DOHH2 (cell line): Measurements from ENCODE around the gene BCORL1.

ENCODE experiments used
- H3F3A ChIP-seq: fragments of 200-600 bp; sonication (generic), shearing (Covaris generic); 2 replicates; pipeline ENCODE4 v1.6.0; 2016; ENCODE audit warnings: antibody characterized with exemption, mild to moderate bottlenecking; ENCODE audit not compliant: control insufficient read depth, insufficient read depth
- H3K27ac ChIP-seq: fragments of 200-600 bp; sonication (generic); 2 replicates; pipeline ENCODE4 v1.5.1; 2014; ENCODE audit warnings: low read depth, mild to moderate bottlenecking, low read length, moderate library complexity
- H3K27me3 ChIP-seq: fragments of 200-600 bp; sonication (generic); 2 replicates; pipeline ENCODE4 v1.6.1; 2014; ENCODE audit warnings: mild to moderate bottlenecking, low read length, mixed read lengths; ENCODE audit not compliant: control insufficient read depth
- H3K36me3 ChIP-seq: fragments of 200-600 bp; sonication (generic); 2 replicates; pipeline ENCODE4 v1.6.1; 2014; ENCODE audit warnings: mild to moderate bottlenecking, low read length, moderate library complexity, mixed read lengths; ENCODE audit not compliant: control insufficient read depth
- H3K4me1 ChIP-seq: fragments of 200-600 bp; sonication (generic); 2 replicates; pipeline ENCODE4 v1.6.1; 2014; ENCODE audit warnings: mild to moderate bottlenecking, low read length, mixed read lengths; ENCODE audit not compliant: control insufficient read depth
- H3K4me2 ChIP-seq: fragments of 200-600 bp; sonication (generic); 2 replicates; pipeline ENCODE4 v1.6.0; 2014; ENCODE audit warnings: mild to moderate bottlenecking, low read length, moderate library complexity
- H3K4me3 ChIP-seq: fragments of 200-600 bp; sonication (generic); 2 replicates; pipeline ENCODE4 v1.5.1; 2014; ENCODE audit warnings: mild to moderate bottlenecking, low read length, mixed read lengths
- H3K79me2 ChIP-seq: fragments of 200-600 bp; sonication (generic); 2 replicates; pipeline ENCODE4 v1.6.1; 2014; ENCODE audit warnings: mild to moderate bottlenecking, low read length, mixed read lengths; ENCODE audit not compliant: control insufficient read depth
- H3K9me2 ChIP-seq: fragments of 200-600 bp; sonication (generic); replicated peaks from 2 replicates; pipeline ENCODE4 v1.6.1; 2014; ENCODE audit warnings: mild to moderate bottlenecking, low read length, mixed read lengths; ENCODE audit not compliant: control insufficient read depth
- H3K9me3 ChIP-seq: fragments of 200-600 bp; sonication (generic); 2 replicates; pipeline ENCODE4 v1.6.1; 2014; ENCODE audit warnings: antibody characterized with exemption, low read length, mixed read lengths; ENCODE audit not compliant: control insufficient read depth, insufficient read depth
- H4K20me1 ChIP-seq: fragments of 200-600 bp; sonication (generic); 2 replicates; pipeline ENCODE4 v1.6.0; 2014; ENCODE audit warnings: low read depth, mild to moderate bottlenecking, antibody characterized with exemption, low read length, moderate library complexity; ENCODE audit not compliant: control insufficient read depth, insufficient read depth
- EZH2phosphoT487 ChIP-seq: fragments of 200-600 bp; sonication (generic); IDR thresholded peaks from 2 replicates; pipeline ENCODE4 v1.6.1; 2017; ENCODE audit warnings: borderline replicate concordance, mild to moderate bottlenecking, antibody characterized with exemption, low read length, moderate library complexity, mixed read lengths
- TF ChIP-seq, protein P1 (sequence below): fragments of 200-600 bp; sonication (generic); IDR thresholded peaks from one replicate; pipeline ENCODE4 v1.5.1; 2014; ENCODE audit warnings: antibody characterized with exemption, mild to moderate bottlenecking, low read depth, low read length; ENCODE audit not compliant: poor library complexity, severe bottlenecking

The BCORL1 gene

DNA sequence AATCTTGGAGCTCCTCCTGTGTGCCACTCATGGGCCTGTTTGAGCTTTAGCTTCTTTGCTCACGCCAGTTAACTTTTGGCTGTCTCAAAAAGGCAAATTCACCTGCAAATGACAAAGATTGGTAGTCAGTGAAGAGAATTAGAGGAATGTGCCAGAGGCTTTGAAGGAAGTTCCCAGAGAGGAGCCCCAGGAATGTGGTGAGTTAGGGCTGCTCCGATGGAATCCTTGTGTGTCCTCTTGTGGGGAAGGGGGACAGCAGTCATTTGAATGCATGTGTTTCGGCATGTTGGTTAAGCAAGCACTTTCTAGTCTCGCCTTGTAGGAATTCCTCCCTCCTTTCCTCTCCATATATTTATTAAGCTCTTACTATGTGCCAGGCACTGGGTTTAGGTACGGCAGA lies 65.0 kb downstream of the BCORL1 start:
- TF ChIP-seq, protein P1, sequence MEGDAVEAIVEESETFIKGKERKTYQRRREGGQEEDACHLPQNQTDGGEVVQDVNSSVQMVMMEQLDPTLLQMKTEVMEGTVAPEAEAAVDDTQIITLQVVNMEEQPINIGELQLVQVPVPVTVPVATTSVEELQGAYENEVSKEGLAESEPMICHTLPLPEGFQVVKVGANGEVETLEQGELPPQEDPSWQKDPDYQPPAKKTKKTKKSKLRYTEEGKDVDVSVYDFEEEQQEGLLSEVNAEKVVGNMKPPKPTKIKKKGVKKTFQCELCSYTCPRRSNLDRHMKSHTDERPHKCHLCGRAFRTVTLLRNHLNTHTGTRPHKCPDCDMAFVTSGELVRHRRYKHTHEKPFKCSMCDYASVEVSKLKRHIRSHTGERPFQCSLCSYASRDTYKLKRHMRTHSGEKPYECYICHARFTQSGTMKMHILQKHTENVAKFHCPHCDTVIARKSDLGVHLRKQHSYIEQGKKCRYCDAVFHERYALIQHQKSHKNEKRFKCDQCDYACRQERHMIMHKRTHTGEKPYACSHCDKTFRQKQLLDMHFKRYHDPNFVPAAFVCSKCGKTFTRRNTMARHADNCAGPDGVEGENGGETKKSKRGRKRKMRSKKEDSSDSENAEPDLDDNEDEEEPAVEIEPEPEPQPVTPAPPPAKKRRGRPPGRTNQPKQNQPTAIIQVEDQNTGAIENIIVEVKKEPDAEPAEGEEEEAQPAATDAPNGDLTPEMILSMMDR: no peak
- TF ChIP-seq EZH2phosphoT487: no peak
- Histone ChIP-seq H3K27me3 (no peaks in the 10 kb centered on the region), H3K4me2 (no peak overlapping the region), H3K9me3 (no peaks in the 10 kb centered on the region), H3K27ac (no peak overlapping the region), H3F3A (no peaks in the 10 kb centered on the region), H3K79me2 (no peaks in the 10 kb centered on the region), H3K4me1 (no peaks in the 10 kb centered on the region), H3K9me2 (no peaks in the 10 kb centered on the region), H3K36me3 (0 out of 2 replicates have a peak, but pooled peaks cover 2% of the 10 kb centered on the region), H4K20me1 (no peaks in the 10 kb centered on the region), H3K4me3 (no peak overlapping the region)

DNA sequence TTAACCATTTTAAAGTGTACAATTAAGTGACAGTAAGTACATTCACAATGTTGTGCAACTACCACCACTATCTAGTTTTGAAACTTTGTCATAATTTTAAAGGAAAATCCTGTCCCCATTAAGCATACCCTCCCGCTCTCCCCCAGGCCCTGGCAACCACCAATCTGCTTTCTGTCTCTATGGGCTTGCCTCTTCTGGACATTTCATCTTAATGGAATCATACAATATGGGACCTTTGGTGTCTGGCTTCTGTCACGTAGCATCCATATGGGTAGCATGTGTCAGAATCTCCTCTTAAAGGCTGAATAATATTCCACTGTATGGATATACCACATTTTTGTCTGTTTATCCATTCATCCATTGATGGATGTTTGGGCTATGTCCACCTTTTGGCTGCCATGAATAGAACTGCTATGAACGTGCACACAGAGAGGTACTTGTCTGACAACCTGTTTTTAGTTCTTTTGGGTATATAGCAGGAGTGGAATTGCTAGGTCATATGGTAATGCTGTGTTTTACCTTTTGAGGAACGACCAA lies 66.3 kb downstream of the BCORL1 start:
- Histone ChIP-seq H3K9me3 (no peaks in the 10 kb centered on the region), H3K27me3 (no peaks in the 10 kb centered on the region), H3F3A (no peaks in the 10 kb centered on the region), H3K4me1 (no peaks in the 10 kb centered on the region), H3K4me3 (no peak overlapping the region), H3K79me2 (no peaks in the 10 kb centered on the region), H3K9me2 (no peaks in the 10 kb centered on the region), H3K4me2 (no peak overlapping the region), H3K27ac (no peak overlapping the region), H4K20me1 (no peaks in the 10 kb centered on the region), H3K36me3 (0 out of 2 replicates have a peak, but pooled peaks cover 2% of the 10 kb centered on the region)
- TF ChIP-seq, protein P1: no peak
- TF ChIP-seq EZH2phosphoT487: no peak

DNA sequence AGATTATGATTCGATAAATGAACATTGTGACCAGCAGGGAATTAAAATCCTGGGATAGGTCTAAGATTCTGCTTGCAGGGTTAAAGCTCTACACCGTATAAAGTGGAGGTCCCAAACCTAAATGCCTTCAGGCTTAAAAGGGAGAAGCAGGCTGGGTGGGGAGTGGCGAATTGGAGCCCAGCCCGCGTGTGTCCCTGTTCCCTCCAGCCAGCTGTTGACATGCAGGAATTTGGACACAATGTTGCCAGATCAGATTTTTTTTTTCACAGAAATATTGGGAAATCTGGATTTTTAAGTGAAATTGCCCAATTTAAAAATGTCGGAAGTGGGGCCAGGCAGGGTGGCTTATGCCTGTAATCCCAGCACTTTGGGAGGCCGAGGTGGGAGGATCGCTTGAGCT lies 67.4 kb downstream of the BCORL1 start:
- no peaks in the 10 kb centered on the region for H3F3A ChIP-seq
- H3K4me3 ChIP-seq: no peak overlapping the region
- H3K4me2 ChIP-seq: no peak overlapping the region
- no peaks in the 10 kb centered on the region for H3K9me3 ChIP-seq
- no peaks in the 10 kb centered on the region for H3K79me2 ChIP-seq
- H3K9me2 ChIP-seq: no peaks in the 10 kb centered on the region
- no peaks in the 10 kb centered on the region for H4K20me1 ChIP-seq
- H3K27ac ChIP-seq: no peak overlapping the region
- no peaks in the 10 kb centered on the region for H3K4me1 ChIP-seq
- H3K27me3 ChIP-seq: no peaks in the 10 kb centered on the region
- H3K36me3 ChIP-seq: 0 out of 2 replicates have a peak, but pooled peaks cover 2% of the 10 kb centered on the region
- no peak for TF ChIP-seq EZH2phosphoT487
- TF ChIP-seq, protein P1: no peak
